Measurements from ENCODE around the gene EPC1. TPM values are rescaled to one million over a fixed set of nuclear protein-coding genes. Genes with fewer than 3 reads are reported as not detected.

EPC1 gene
- total and polyA plus RNA-seq, 9 donors: 32.5 to 42.5 (median 38.0) TPM

DNA sequence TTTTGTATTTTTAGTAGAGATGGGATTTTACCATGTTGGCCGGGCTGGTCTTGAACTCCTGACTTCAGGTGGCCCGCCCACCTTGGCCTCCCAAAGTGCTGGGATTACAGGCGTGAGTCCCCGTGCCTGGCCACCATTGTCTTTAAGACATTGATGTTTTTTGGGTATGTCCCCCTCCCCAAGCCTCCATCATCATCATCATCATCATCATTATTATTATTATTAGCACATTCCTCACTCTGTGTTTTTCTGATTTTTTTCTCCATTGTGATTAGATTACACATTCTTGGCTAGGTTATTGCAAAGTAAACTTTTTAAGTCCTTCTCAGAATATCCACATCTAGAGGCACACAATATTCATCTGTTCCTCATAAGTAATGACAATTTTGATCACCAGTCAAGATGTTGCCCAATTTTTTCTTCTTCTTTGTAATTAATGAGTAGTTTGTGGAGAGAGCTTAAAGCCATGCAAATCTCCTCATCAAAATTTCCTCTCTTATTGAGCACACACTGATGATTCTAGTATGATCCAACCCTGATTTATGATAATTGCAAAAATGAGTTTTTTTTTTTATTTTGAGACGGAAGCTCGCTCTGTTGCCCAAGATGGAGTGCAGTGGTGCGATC lies 47.5 kb downstream of the EPC1 start:
- peaks cover 7% of the 10 kb centered on the region for H3K36me3 ChIP-seq (ENCODE audit: control insufficient read depth, insufficient read depth, low read length)
- H3K4me1 ChIP-seq (ENCODE audit: control insufficient read depth, insufficient read depth, low read length): no peaks in the 10 kb centered on the region
- H3K9me3 ChIP-seq (replicated peaks; ENCODE audit: control insufficient read depth, low read depth, low read length): no peaks in the 10 kb centered on the region
- H3K27me3 ChIP-seq (ENCODE audit: control insufficient read depth, insufficient read depth, low read length): no peaks in the 10 kb centered on the region
- DNase-seq: no peak
- no peak overlapping the region for H3K27ac ChIP-seq (ENCODE audit: low read length)
- no peak overlapping the region for H3K4me3 ChIP-seq (ENCODE audit: low read length)
- 100% methylated on average over 4 of the region's 7 CpGs for WGBS (ENCODE audit: insufficient coverage)

DNA sequence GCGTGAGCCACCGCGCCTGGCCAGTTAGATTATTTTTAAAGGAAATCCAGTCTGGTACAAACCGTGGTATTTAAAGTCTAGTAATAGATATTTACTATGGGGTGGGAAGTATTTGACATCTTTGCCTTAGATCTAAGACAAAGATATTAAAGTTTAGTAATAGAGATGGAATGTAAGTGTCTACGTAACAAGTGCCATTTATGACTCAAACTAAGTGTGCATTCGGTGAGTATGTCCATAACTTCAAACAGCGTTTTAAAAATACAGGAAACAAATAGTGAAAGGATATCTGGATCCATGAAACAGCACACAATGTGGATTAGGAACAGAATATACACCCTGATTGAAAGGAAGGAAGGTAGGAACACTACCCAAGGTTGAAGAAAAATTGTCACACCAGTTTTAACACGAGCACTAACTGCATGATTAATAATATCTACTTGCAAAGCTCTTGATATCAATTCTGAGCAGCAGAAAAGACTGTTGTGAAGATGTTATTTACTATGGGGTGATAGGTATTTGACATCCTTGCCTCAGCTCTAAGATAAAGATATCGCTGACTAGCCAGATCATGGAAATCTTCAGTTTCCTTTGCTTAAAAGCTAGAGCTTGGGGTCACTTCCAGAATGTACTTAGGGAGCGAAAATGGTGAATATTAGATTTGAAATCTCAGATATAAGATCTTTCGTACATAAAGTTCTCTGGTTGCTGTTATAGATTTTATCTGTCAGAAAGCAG lies 48.7 kb downstream of the EPC1 start:
- Histone ChIP-seq H3K36me3 (ENCODE audit: control insufficient read depth, insufficient read depth, low read length) (peaks cover 4% of the 10 kb centered on the region), H3K9me3 (replicated peaks; ENCODE audit: control insufficient read depth, low read depth, low read length) (no peaks in the 10 kb centered on the region), H3K4me1 (ENCODE audit: control insufficient read depth, insufficient read depth, low read length) (no peaks in the 10 kb centered on the region), H3K4me3 (ENCODE audit: low read length) (no peak overlapping the region), H3K27ac (ENCODE audit: low read length) (no peak overlapping the region), H3K27me3 (ENCODE audit: control insufficient read depth, insufficient read depth, low read length) (no peaks in the 10 kb centered on the region)
- 83% methylated on average over 2 of the region's 11 CpGs for WGBS (ENCODE audit: insufficient coverage)
- DNase-seq: no peak

DNA sequence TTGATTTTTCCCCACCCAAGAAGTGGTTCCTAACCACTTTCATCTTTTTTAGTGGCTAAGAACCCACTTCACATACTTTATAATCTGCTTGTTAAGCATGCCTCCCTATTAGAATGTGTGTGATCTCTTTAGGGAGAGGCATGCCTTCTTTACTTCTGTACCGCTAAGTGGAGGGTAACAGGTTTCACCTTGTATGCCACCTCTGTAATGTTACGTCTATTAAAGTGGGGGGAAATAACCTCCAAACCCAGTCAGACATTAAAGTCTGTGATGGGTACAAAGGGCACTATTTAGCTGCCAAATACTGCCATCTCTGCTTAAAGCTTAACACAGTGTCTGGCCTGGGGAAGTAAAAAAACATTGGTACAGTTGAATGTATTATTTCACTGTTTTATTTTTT lies 51.9 kb downstream of the EPC1 start:
- Histone ChIP-seq H3K9me3 (replicated peaks; ENCODE audit: control insufficient read depth, low read depth, low read length) (no peaks in the 10 kb centered on the region), H3K4me1 (ENCODE audit: control insufficient read depth, insufficient read depth, low read length) (no peaks in the 10 kb centered on the region), H3K27ac (ENCODE audit: low read length) (no peak overlapping the region), H3K27me3 (ENCODE audit: control insufficient read depth, insufficient read depth, low read length) (no peaks in the 10 kb centered on the region), H3K36me3 (ENCODE audit: control insufficient read depth, insufficient read depth, low read length) (peaks cover 9% of the 10 kb centered on the region), H3K4me3 (ENCODE audit: low read length) (no peak overlapping the region)
- no peak for DNase-seq
- WGBS (ENCODE audit: insufficient coverage): 100% methylated on average over 1 of the region's 2 CpGs

DNA sequence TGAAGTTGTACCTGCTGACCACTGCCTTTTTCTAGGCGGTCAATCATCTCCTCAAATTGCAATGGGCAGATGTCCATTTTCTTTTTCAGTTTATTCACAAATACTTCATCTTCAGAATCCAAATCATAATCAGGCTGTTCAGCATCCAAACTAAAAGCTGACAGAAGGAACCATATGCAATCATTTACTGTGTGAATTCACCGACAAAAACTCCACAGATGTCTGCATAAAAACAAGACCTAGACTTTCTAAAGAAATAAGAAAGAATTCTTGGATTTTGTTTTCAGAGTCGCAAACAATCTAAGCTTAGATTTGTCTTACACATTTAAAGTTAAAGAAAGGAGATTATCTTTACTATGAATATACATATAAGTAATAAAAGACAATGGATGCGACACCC lies 53.4 kb downstream of the EPC1 start:
- Histone ChIP-seq H3K4me1 (ENCODE audit: control insufficient read depth, insufficient read depth, low read length) (no peaks in the 10 kb centered on the region), H3K4me3 (ENCODE audit: low read length) (no peak overlapping the region), H3K9me3 (replicated peaks; ENCODE audit: control insufficient read depth, low read depth, low read length) (no peaks in the 10 kb centered on the region), H3K36me3 (ENCODE audit: control insufficient read depth, insufficient read depth, low read length) (peaks cover 12% of the 10 kb centered on the region), H3K27me3 (ENCODE audit: control insufficient read depth, insufficient read depth, low read length) (no peaks in the 10 kb centered on the region), H3K27ac (ENCODE audit: low read length) (no peak overlapping the region)
- DNase-seq: no peak
- no CpG with 5 or more reads among the region's 4 CpGs for WGBS (ENCODE audit: insufficient coverage)

DNA sequence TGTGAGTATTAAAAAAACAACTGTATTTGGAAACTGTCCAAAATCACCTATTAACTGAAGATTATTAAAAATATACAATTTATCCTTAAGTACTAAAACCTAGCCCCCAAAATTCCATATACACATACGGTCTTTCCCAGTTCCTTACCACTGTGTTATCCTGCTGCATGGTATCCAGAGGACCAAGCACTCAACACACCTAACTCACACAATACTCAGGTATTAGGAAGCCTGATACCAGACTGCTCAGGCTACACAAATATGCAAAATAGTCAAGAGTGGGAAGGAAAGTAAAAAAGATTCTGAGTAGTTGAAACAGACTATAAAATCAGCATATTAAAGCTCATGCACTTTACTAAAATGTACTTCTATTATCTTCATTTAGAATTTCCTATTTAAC lies 67.2 kb downstream of the EPC1 start:
- Histone ChIP-seq H3K36me3 (ENCODE audit: control insufficient read depth, insufficient read depth, low read length) (peaks cover 24% of the 10 kb centered on the region), H3K4me3 (ENCODE audit: low read length) (no peak overlapping the region), H3K9me3 (replicated peaks; ENCODE audit: control insufficient read depth, low read depth, low read length) (no peaks in the 10 kb centered on the region), H3K27ac (ENCODE audit: low read length) (no peak overlapping the region), H3K27me3 (ENCODE audit: control insufficient read depth, insufficient read depth, low read length) (no peaks in the 10 kb centered on the region), H3K4me1 (ENCODE audit: control insufficient read depth, insufficient read depth, low read length) (no peaks in the 10 kb centered on the region)
- no peak for DNase-seq
- 86% methylated on average over 1 of the region's 1 CpG for WGBS (ENCODE audit: insufficient coverage)

DNA sequence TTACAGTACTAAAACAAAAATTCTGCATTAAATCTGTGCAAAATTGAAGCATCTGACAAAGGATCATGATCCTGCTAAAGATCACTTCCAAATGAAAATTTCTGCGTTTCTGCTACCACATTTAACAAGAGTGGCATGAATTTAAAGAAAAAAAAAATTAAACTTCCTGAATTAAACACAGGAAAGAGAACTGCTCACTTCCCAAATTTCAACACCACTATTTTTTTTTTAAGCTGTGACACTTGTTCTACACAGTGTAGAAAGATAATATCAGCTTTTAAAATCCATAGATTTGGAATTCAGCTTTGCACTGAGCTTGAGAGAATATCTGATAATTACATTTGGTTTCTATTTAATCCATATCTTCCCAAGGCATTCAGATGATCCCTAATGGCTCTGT lies 73.6 kb downstream of the EPC1 start:
- H3K27me3 ChIP-seq (ENCODE audit: control insufficient read depth, insufficient read depth, low read length): no peaks in the 10 kb centered on the region
- no CpG with 5 or more reads among the region's 1 CpG for WGBS (ENCODE audit: insufficient coverage)
- H3K4me3 ChIP-seq (ENCODE audit: low read length): no peak overlapping the region
- peaks cover 31% of the 10 kb centered on the region for H3K36me3 ChIP-seq (ENCODE audit: control insufficient read depth, insufficient read depth, low read length)
- no peaks in the 10 kb centered on the region for H3K4me1 ChIP-seq (ENCODE audit: control insufficient read depth, insufficient read depth, low read length)
- no peak overlapping the region for H3K27ac ChIP-seq (ENCODE audit: low read length)
- no peaks in the 10 kb centered on the region for H3K9me3 ChIP-seq (replicated peaks; ENCODE audit: control insufficient read depth, low read depth, low read length)
- peak; percentile 14 for DNase-seq

DNA sequence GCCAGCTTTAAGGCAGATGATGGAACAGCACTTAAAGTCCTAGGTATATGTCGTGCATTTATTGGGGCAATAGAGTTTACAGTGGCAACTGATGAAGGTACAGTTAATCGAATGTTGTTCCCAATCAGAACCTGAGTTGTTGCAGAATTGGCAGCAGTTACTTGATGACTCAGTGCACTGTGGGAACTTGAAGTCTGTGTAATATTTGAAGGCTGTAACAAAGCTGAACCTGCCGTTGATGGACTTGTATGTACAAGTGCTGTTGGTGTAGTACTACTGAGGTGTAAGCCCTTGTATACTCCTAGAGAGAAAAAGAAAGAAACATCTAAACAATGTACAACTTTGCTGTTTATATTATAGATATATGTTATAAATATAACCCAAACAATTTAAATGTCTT lies 75.3 kb downstream of the EPC1 start:
- Histone ChIP-seq H3K4me3 (ENCODE audit: low read length) (no peak overlapping the region), H3K27me3 (ENCODE audit: control insufficient read depth, insufficient read depth, low read length) (no peaks in the 10 kb centered on the region), H3K27ac (ENCODE audit: low read length) (no peak overlapping the region), H3K4me1 (ENCODE audit: control insufficient read depth, insufficient read depth, low read length) (no peaks in the 10 kb centered on the region), H3K36me3 (ENCODE audit: control insufficient read depth, insufficient read depth, low read length) (peaks cover 35% of the 10 kb centered on the region), H3K9me3 (replicated peaks; ENCODE audit: control insufficient read depth, low read depth, low read length) (no peaks in the 10 kb centered on the region)
- WGBS (ENCODE audit: insufficient coverage): 95% methylated on average over 2 of the region's 3 CpGs
- DNase-seq: no peak

DNA sequence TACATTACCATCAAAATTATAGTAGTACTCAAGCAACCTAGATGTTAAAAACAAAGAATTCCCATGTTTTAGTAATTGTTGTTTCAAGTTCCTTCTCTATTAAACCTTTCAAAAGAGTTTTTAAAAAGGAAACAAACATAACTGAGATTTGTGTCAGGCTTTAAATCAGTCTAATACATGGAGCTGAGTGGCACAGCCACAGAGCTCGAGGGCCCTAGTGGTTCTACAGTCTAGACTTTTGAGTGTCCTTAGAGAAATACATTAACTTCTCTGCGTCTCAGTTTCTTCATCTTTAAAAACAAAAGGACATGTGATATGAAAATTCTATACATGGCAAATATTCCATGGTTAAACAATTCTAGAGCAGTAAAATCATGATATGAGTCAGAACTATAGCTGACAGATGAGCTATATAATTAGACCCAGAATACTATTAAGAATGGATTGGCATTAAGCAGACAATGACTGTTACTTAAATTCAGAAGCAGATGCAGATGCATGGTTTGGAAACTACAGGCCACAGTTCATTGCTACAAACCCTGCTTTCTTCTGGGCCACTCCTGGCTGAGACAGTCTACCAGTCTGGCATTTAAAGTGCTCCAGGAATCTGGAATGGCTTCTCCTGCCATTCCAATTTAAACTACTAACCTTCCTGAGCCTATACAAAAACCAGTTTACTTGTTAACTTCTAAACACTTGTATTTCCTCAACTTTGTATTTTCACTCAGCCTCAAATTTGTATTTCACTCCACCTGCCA lies 77.4 kb downstream of the EPC1 start:
- no CpG with 5 or more reads among the region's 2 CpGs for WGBS (ENCODE audit: insufficient coverage)
- Histone ChIP-seq H3K36me3 (ENCODE audit: control insufficient read depth, insufficient read depth, low read length) (peaks cover 35% of the 10 kb centered on the region), H3K27me3 (ENCODE audit: control insufficient read depth, insufficient read depth, low read length) (no peaks in the 10 kb centered on the region), H3K4me1 (ENCODE audit: control insufficient read depth, insufficient read depth, low read length) (no peaks in the 10 kb centered on the region), H3K4me3 (ENCODE audit: low read length) (no peak overlapping the region), H3K9me3 (replicated peaks; ENCODE audit: control insufficient read depth, low read depth, low read length) (no peaks in the 10 kb centered on the region), H3K27ac (ENCODE audit: low read length) (no peak overlapping the region)
- no peak for DNase-seq

DNA sequence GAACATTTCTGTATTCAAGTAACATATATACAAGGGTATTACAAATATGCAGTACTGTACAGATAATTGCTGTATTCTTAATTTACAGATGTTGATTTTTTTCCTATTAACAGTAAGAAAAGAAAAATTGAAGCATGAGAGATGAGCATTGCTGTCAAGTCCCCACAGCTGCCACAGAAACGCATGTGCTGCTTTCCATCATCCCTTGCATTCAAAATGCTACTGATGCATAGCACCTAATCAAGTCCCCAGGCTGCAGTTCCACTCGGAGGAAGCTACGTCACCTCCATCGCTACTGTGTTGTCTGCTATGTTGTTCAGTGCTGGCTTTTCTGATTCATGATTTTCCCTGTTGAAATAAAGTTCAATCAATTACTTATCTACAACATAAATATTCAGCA lies 78.2 kb downstream of the EPC1 start:
- no peaks in the 10 kb centered on the region for H3K4me1 ChIP-seq (ENCODE audit: control insufficient read depth, insufficient read depth, low read length)
- H3K36me3 ChIP-seq (ENCODE audit: control insufficient read depth, insufficient read depth, low read length): peaks cover 35% of the 10 kb centered on the region
- peak; percentile 20 for DNase-seq
- no peaks in the 10 kb centered on the region for H3K9me3 ChIP-seq (replicated peaks; ENCODE audit: control insufficient read depth, low read depth, low read length)
- no peak overlapping the region for H3K4me3 ChIP-seq (ENCODE audit: low read length)
- WGBS (ENCODE audit: insufficient coverage): 75% methylated on average over 1 of the region's 4 CpGs
- no peak overlapping the region for H3K27ac ChIP-seq (ENCODE audit: low read length)
- no peaks in the 10 kb centered on the region for H3K27me3 ChIP-seq (ENCODE audit: control insufficient read depth, insufficient read depth, low read length)

DNA sequence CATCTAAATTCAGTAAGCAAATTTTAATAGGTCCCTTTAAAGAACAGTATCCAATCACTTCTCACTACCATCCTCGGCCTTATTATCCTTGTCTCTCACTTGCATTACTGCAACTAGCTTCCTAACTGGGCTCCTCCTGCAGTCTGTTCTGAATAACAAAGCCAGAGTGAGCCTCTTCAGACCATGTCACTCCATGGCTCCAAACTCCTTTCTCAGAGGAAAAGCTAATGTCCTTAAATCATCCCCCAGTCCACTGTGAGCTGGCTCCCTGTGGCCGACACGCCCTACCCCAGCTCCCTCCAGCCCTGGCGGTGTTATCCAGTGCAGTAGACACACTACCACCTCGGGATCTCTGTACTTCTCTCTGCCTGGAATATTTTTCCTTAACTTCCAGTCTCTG lies 80.0 kb downstream of the EPC1 start:
- no peaks in the 10 kb centered on the region for H3K9me3 ChIP-seq (replicated peaks; ENCODE audit: control insufficient read depth, low read depth, low read length)
- 66% methylated on average over 5 of the region's 5 CpGs for WGBS (ENCODE audit: insufficient coverage)
- no peaks in the 10 kb centered on the region for H3K4me1 ChIP-seq (ENCODE audit: control insufficient read depth, insufficient read depth, low read length)
- peaks cover 33% of the 10 kb centered on the region for H3K36me3 ChIP-seq (ENCODE audit: control insufficient read depth, insufficient read depth, low read length)
- H3K27me3 ChIP-seq (ENCODE audit: control insufficient read depth, insufficient read depth, low read length): no peaks in the 10 kb centered on the region
- H3K4me3 ChIP-seq (ENCODE audit: low read length): no peak overlapping the region
- H3K27ac ChIP-seq (ENCODE audit: low read length): no peak overlapping the region
- no peak for DNase-seq
